22Rv1 (cell line): Measurements from ENCODE around the gene SECTM1.

Source experiments
- ZFX ChIP-seq: fragments of 450-650 bp; IDR thresholded peaks from 2 replicates; pipeline ENCODE4 v1.6.1; 2017; ENCODE audit warnings: antibody characterized with exemption, borderline replicate concordance
- TF ChIP-seq, protein P1 (sequence below): fragments of 450-650 bp; IDR thresholded peaks from 2 replicates; pipeline ENCODE4 v1.5.1; 2017; ENCODE audit warnings: mild to moderate bottlenecking

DNA sequence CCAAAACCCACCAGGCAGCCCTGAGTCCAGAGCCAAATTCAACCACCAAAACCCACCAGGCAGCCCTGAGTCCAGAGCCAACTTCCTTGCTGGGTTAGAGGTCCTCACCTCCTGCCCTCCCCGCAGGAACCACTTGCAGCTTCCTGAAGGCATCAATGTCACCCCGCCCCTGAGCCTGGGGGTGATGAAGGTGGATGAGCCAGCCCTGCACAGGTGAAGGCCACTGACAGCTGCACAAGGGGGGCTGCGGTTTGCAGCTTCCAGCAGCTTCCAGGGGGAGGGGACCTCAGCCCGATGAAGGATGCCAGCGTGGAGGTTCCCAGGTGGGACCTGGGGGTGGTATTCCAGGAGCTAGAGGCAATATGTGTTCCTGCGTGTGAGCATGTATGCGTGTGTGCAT is 52.5 kb downstream of the SECTM1 start:
- TF ChIP-seq, protein P1, sequence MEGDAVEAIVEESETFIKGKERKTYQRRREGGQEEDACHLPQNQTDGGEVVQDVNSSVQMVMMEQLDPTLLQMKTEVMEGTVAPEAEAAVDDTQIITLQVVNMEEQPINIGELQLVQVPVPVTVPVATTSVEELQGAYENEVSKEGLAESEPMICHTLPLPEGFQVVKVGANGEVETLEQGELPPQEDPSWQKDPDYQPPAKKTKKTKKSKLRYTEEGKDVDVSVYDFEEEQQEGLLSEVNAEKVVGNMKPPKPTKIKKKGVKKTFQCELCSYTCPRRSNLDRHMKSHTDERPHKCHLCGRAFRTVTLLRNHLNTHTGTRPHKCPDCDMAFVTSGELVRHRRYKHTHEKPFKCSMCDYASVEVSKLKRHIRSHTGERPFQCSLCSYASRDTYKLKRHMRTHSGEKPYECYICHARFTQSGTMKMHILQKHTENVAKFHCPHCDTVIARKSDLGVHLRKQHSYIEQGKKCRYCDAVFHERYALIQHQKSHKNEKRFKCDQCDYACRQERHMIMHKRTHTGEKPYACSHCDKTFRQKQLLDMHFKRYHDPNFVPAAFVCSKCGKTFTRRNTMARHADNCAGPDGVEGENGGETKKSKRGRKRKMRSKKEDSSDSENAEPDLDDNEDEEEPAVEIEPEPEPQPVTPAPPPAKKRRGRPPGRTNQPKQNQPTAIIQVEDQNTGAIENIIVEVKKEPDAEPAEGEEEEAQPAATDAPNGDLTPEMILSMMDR: no peak
- no peak for TF ChIP-seq ZFX
